Daoy (cell line): ENCODE results near the gene TCERG1L. TPM values are rescaled to one million over a fixed set of nuclear protein-coding genes. Genes with fewer than 3 reads are reported as not detected.
"Not testable (repeated sequence)": the region's sequence is repeated elsewhere in the genome, so short reads cannot be mapped to it uniquely, and the experiment has no call there.

Experiments used
- DNase-seq: peaks from one replicate; pipeline ENCODE4 v3.0.0-alpha.2; 2015; ENCODE audit warnings: low read depth
- total RNA-seq: library from RNA; depleted of rRNA; stranded (reverse); fragments of >200 nt; shearing (Covaris generic); gene quantifications from 2 replicates; pipeline ENCODE4 v1.2.3, GENCODE V29; 2014

TCERG1L gene
- total RNA-seq, 1 experiment from 2014 or later, result not detected

- DNase-seq, result no peak
Observed at GRCh38 chr10:131107970-131108369, 203.6 kb downstream of the TCERG1L start.

- DNase-seq, result no peak
Observed at GRCh38 chr10:131102676-131103075, 208.8 kb downstream of the TCERG1L start.

DNA sequence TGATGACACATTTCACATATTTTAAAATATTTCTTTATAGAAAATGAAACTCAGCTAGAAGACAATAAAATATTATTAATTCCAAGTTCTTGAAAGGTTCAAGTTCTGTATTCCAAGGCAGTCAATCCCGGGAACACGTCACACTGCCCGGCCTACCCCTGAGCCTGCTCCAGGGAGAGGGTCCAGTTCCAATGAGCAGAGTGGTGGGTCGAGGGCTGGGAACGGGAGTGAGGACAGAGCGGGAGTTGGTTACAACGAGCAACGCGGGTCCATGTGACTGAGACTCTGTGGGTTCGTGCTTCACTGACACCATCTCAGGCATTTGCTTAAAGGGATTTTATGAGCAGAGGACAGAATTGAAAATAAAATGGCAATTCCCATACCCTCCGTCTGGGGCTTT is 209.4 kb downstream of the TCERG1L start:
- DNase-seq, result no peak

DNA sequence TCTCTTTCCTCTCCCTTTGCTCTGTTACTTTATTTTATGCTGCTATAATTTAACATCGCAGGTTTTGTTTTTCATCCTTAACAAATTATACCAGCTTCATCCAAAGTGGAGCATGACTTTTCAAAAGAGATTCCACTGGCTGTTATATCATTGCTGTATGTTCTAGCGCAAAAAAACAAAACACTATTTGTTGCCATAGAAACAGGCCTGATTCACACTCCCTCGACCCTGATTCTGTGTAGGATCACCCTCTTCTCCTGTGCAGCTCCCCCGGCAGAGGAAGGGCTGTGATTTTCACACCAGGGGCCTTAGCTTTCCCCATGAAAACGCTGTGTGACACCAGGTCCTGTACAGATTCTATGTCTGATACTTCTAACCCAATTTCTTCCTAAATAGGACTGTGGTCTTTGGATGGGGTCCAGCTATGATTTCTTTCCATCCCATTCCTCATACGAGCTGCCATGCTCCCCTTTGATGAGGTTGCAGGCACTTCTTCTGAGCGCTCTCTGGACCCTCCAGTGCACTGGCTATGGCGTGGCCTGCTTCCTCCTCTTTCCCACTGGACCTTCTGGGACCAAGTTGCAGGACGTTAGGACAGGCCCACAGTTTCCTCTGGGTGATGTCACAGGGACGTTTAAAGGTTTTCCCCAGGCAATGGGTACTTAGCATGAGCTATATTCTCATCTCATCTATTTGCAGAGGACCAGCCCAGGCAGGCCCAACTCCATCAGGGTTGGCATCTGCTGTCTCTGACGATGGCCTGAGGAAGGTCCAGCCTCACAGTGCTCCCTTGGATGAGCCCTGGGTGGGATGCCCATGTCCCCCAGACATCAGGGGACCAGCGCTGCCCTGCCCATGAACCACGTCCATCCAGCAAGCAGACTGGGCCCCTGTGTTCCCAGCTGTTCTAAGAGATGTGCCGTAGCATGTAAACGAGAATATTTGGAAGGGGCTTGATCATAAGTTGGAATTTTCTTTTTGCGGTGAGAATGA is 210.8 kb downstream of the TCERG1L start:
- DNase-seq, result not testable (repeated sequence)

GRCh38 chr10:131099028-131099726 is 212.3 kb downstream of the TCERG1L start:
- no peak for DNase-seq

- no peak for DNase-seq
Observed at GRCh38 chr10:131098416-131098952, 213.0 kb downstream of the TCERG1L start.

DNA sequence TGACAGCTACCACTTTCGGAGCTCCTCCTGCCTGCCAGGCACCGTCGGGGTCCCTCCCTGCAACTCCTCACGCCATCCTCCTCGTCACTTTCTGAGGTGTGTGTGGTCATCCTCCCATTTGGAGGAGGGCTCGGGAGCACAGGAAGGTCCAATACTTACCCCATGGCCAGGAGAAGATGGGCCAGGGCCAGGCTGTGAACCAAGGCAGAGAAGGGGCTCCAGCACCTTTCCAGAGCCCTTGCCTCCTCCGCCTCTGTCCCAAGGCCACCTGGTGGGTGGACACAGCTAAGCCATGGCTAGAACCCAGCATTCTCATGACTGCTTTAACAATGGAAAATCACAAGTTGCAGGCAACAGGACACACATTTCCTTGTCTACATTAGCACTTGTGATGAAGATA is 215.5 kb downstream of the TCERG1L start:
- DNase-seq, result no peak

- no peak for DNase-seq
Observed at GRCh38 chr10:131095313-131095580, 216.3 kb downstream of the TCERG1L start.

- peak; percentile 52 for DNase-seq
Observed at GRCh38 chr10:131094527-131095312, 216.8 kb downstream of the TCERG1L start.

DNA sequence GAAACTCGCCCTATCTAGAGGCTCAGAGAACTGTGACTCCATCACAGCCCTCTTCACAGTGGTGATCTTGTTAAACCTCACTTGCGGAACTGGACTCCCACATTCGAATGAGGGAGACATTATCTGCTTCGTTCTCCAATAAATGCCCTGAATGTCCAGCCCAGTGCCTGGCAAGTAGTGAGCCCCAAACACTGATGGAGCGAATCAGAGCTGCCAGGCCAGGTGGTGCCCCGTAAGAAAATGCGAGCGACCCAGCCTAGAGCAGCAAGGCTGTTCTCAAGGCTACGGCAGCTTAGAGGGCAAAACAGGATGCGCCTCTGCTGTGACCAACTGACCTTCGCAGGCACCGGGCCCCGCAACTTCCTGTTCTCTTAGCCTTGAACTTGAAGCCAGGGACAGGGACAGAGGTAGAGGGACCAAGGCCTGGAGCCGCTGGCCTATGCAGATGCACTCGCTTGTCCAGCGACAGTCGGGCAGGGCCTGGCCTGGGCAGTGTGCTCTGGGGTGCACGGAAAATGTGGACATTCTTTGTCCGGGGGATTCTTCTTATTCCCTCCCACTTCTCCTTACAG is 217.6 kb downstream of the TCERG1L start:
- no peak for DNase-seq

- DNase-seq, result no peak
Observed at GRCh38 chr10:131093346-131093745, 218.2 kb downstream of the TCERG1L start.

- no peak for DNase-seq
Observed at GRCh38 chr10:131092876-131093275, 218.6 kb downstream of the TCERG1L start.

DNA sequence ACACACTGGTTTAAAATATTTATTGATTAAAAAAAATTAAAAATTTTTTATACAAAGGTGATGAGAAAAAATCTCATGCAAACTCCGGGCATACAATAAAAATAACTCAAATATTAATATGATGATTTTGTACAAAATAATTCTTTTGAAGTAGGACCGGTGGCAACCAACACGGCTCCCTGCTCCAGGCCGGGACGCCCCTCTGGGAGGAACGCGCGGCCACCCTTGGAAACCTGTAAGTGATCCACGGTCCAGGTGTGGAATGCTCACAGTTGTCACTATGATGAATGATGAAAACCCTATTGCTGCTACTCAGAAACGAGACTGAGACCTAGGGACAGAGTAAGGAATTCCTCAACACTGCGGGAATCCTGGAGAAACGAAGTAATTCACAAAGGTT is 219.1 kb downstream of the TCERG1L start:
- DNase-seq, result no peak

GRCh38 chr10:131091682-131092081 is 219.8 kb downstream of the TCERG1L start:
- no peak for DNase-seq

DNA sequence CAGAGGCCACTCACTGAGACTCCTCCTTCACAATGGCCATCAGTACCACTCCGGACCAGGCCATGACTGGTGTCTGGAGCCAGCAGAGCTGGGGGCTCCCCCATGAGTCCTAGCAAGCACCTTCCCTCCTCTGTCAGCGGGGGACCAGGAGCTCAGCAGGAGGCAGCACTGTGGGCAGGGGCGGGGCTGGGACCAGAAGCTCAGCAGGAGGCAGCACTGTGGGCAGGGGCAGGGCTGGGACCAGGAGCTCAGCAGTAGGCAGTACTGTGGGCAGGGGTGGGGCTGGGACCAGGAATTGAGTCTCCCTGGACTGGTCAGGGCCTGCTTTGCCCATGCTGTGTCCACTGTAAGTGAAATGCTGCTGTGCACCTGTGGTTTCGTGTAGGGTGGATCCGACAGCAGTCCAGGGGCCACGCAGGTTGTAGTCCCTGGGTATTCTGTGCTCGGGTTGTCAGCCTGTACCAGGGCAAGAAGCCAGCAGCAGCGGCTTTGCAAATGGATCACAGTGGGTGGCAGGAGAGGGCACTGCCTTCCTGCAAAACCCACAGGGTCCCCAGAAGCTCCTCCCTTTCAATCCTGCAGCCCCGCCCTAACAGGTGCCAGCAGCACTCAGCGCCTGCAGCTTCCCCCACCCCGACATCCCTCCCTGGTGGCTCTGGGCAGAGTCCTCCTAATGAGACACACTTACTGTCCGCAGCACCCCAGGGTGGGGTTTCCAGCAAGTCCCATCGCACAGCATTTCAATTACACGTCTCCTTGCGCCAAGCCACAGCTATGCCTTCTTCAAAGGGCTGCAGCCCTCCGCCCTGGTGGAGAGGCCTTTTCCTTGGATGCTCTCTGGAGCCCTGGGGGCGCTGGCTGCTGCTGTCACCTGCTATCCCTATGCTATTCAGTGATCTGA is 220.5 kb downstream of the TCERG1L start:
- peak; percentile 34 for DNase-seq

- no peak for DNase-seq
Observed at GRCh38 chr10:131089861-131090260, 221.7 kb downstream of the TCERG1L start.

DNA sequence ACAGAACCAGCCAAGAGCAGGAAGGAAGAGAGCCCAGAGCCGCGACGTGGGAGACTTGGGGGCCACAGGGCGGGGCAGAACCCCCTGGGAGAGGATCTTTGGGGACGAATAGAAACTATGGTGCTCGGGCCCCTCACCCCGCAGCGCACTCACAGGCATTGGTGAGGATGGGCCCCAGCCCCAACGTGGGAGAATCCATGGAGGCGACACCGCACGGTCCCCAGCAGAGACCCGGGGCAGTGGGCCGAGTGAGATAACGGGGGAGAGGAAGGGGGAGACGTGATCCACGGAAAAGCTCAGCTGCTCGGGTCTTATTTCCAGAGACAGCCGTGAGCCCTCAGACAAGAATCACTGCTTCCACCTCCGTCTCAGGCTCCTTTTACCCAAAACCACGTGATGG is 222.4 kb downstream of the TCERG1L start:
- no peak for DNase-seq

DNA sequence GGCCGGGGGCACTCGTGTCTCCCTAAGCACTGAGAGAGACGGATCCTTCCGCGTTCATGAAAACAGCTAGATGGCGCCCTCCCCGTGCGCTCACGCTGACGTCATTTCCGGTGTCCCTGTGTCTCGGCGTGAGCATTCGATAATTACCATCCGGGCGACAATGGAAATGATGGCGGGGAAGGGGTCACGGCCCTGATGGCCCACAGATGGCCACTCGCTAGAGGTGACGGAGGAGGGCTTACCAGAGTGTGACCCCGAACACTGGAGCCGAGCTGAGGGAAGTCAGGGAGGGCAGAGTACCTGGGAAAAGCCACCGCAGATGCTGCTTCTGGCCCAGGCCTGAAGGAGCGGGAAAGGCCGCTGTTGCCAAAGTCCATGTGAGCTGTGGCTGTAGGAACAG is 222.9 kb downstream of the TCERG1L start:
- DNase-seq, result peak; percentile 69

GRCh38 chr10:131087464-131088215 is 223.9 kb downstream of the TCERG1L start:
- DNase-seq, result no peak

- DNase-seq, result no peak
Observed at GRCh38 chr10:131086511-131086910, 225.0 kb downstream of the TCERG1L start.
